A549 (cell line): ENCODE measurements around the gene C1QL1. TPM values are rescaled to one million over a fixed set of nuclear protein-coding genes. Genes with fewer than 3 reads are reported as not detected.

Experiments used
- ATAC-seq, 2 experiments: fragments of 200-7000 bp in 1 of 2; fragments of >200 bp in 1 of 2; cut with Nextera tagmentation in 1 of 2; cut with Tn5 transposase in 1 of 2; 3 replicates each; pipeline versions ENCODE4 v1.8.0 to v1.9.1; 2018 to 2020; ENCODE audit warnings: mild to moderate bottlenecking in 1 of 2, moderate library complexity in 1 of 2
- CTCF ChIA-PET: fragments of 300-600 bp; sonication (Branson Sonifier 250); formaldehyde crosslinking; extraction: SDS; loops from one replicate; lab custom pipeline; 2021; ENCODE audit warnings: antibody characterized with exemption, inconsistent platforms; lab: Yijun Ruan, JAX
- POLR2A ChIA-PET: fragments of 350-600 bp; formaldehyde crosslinking; extraction: SDS; loops from one replicate; lab custom pipeline; 2021; ENCODE audit warnings: antibody characterized with exemption, inconsistent platforms; lab: Yijun Ruan, JAX
- DNase-seq, 2 experiments: peaks; one replicate each; pipeline versions ENCODE4 v3.0.0 to v3.0.0-alpha.2; 2011 to 2016; ENCODE audit warnings: low read depth in 1 of 2, low spot score in 1 of 2
- FAIRE-seq: peaks from 2 replicates; lab custom pipeline; 2011; peaks lifted over from hg19 to GRCh38; lab: Jason Lieb, UNC
- H3K27ac ChIP-seq, 2 experiments: fragments of >200 bp; sonication (Bioruptor Twin); formaldehyde crosslinking; 3 replicates each; pipeline ENCODE4 v1.5.1; 2016 to 2017
- H3K4me1 ChIP-seq: fragments of >200 bp; sonication (Bioruptor Twin); formaldehyde crosslinking; 3 replicates; pipeline ENCODE4 v1.6.1; 2016
- H3K4me2 ChIP-seq: fragments of >200 bp; sonication (Bioruptor Twin); formaldehyde crosslinking; 3 replicates; pipeline ENCODE4 v1.6.1; 2016
- H3K4me3 ChIP-seq: fragments of >200 bp; sonication (Bioruptor Twin); formaldehyde crosslinking; 3 replicates; pipeline ENCODE4 v1.5.1; 2016
- H3K9me3 ChIP-seq: fragments of >200 bp; sonication (Bioruptor Twin); formaldehyde crosslinking; 3 replicates; pipeline ENCODE4 v1.6.1; 2016
- CBX2 ChIP-seq: fragments of 200-600 bp; sonication (generic); IDR thresholded peaks from 2 replicates; pipeline ENCODE4 v1.6.1; 2016; ENCODE audit warnings: low read depth, mild to moderate bottlenecking, borderline replicate concordance
- CHD2 ChIP-seq: fragments of 150-350 bp; IDR thresholded peaks from 2 replicates; pipeline ENCODE4 v1.6.1; 2014; ENCODE audit warnings: low read length; ENCODE audit not compliant: partially characterized antibody
- EHF ChIP-seq: fragments of 250-450 bp; sonication (Bioruptor Pico); IDR thresholded peaks from 2 replicates; pipeline ENCODE4 v1.5.0; 2020; ENCODE audit warnings: mild to moderate bottlenecking
- ESRRA ChIP-seq: fragments of 150-350 bp; IDR thresholded peaks from 2 replicates; pipeline ENCODE4 v1.6.1; 2014; ENCODE audit warnings: mild to moderate bottlenecking, low read length, borderline replicate concordance
- HDAC2 ChIP-seq: fragments of 200-600 bp; sonication (generic); IDR thresholded peaks from 2 replicates; pipeline ENCODE4 v1.6.1; 2016
- HEYL ChIP-seq: fragments of 250-450 bp; sonication (Bioruptor Pico); IDR thresholded peaks from 2 replicates; pipeline ENCODE4 v1.8.0; 2021; ENCODE audit warnings: mild to moderate bottlenecking, moderate library complexity
- HOXB13 ChIP-seq: fragments of 250-450 bp; sonication (Bioruptor Pico); IDR thresholded peaks from 2 replicates; pipeline ENCODE4 v1.5.0; 2020; ENCODE audit warnings: low read depth, mild to moderate bottlenecking, moderate library complexity
- HOXB5 ChIP-seq: fragments of 250-450 bp; sonication (Bioruptor Pico); IDR thresholded peaks from 2 replicates; pipeline ENCODE4 v1.5.0; 2020; ENCODE audit warnings: mild to moderate bottlenecking, moderate library complexity
- JUN ChIP-seq, 2 experiments: fragments of >200 bp; sonication (Bioruptor Twin); formaldehyde crosslinking; IDR thresholded peaks; 2 replicates in 1 of 2; 3 replicates in 1 of 2; pipeline ENCODE4 v1.6.1; 2016 to 2017
- MAZ ChIP-seq: fragments of 150-350 bp; IDR thresholded peaks from 2 replicates; pipeline ENCODE4 v1.6.1; 2014; ENCODE audit warnings: antibody characterized with exemption, low read depth, low read length, borderline replicate concordance
- MYC ChIP-seq: IDR thresholded peaks from 2 replicates; pipeline ENCODE4 v1.6.1; 2012; ENCODE audit warnings: mild to moderate bottlenecking, inconsistent platforms, low read length, improper control_type of control experiment, borderline replicate concordance
- NFE2L2 ChIP-seq: fragments of 150-350 bp; conservative IDR thresholded peaks from 2 replicates; pipeline ENCODE4 v1.6.1; 2014; ENCODE audit warnings: low read length
- PHF8 ChIP-seq: fragments of 200-600 bp; sonication (generic); IDR thresholded peaks from 2 replicates; pipeline ENCODE4 v1.6.1; 2016; ENCODE audit warnings: low read depth, mild to moderate bottlenecking, antibody characterized with exemption, moderate library complexity, borderline replicate concordance
- POLR2A ChIP-seq: IDR thresholded peaks from 2 replicates; pipeline ENCODE4 v1.6.1; 2012; ENCODE audit warnings: mild to moderate bottlenecking, low read length
- POLR2AphosphoS2 ChIP-seq: conservative IDR thresholded peaks from 2 replicates; pipeline ENCODE4 v1.6.1; 2012; ENCODE audit warnings: low read length, improper control_type of control experiment, inconsistent platforms
- RAD21 ChIP-seq, 2 experiments: fragments of >200 bp in 1 of 2; sonication (Bioruptor Twin) in 1 of 2; formaldehyde crosslinking in 1 of 2; IDR thresholded peaks in 1 of 2; conservative IDR thresholded peaks in 1 of 2; 2 replicates in 1 of 2; 3 replicates in 1 of 2; pipeline ENCODE4 v1.6.1; 2012 to 2018; ENCODE audit warnings: inconsistent platforms in 1 of 2
- RARB ChIP-seq: fragments of 250-450 bp; sonication (Bioruptor Pico); IDR thresholded peaks from 2 replicates; pipeline ENCODE4 v1.8.0; 2021; ENCODE audit warnings: mild to moderate bottlenecking, moderate library complexity
- RCOR1 ChIP-seq: fragments of 150-350 bp; IDR thresholded peaks from 2 replicates; pipeline ENCODE4 v1.6.1; 2014; ENCODE audit warnings: antibody characterized with exemption, low read length, low read depth
- RFX5 ChIP-seq: fragments of 450-650 bp; IDR thresholded peaks from 2 replicates; pipeline ENCODE4 v1.7.1; 2014; ENCODE audit warnings: antibody characterized with exemption, mild to moderate bottlenecking, moderate library complexity
- SMC3 ChIP-seq: fragments of >200 bp; sonication (Bioruptor Twin); formaldehyde crosslinking; IDR thresholded peaks from 3 replicates; pipeline ENCODE4 v1.6.1; 2018; ENCODE audit warnings: inconsistent platforms
- SREBF2 ChIP-seq: fragments of 450-650 bp; IDR thresholded peaks from 2 replicates; pipeline ENCODE4 v1.6.1; 2014; ENCODE audit warnings: mild to moderate bottlenecking, moderate library complexity
- TFCP2L1 ChIP-seq: fragments of 250-450 bp; sonication (Bioruptor Pico); IDR thresholded peaks from 2 replicates; pipeline ENCODE4 v1.5.0; 2021; ENCODE audit warnings: mild to moderate bottlenecking
- ZFP36 ChIP-seq: fragments of 450-650 bp; IDR thresholded peaks from 2 replicates; pipeline ENCODE4 v1.6.1; 2014; ENCODE audit warnings: borderline replicate concordance; ENCODE audit not compliant: partially characterized antibody
- WGBS: methylation state at CpG from one replicate; pipeline ENCODE4 v1.1.6; 2017; ENCODE audit errors: missing lambda C conversion rate; 5-methylcytosine and 5-hydroxymethylcytosine counted together
- polyA plus RNA-seq, 4 experiments: library from polyadenylated mRNA; depleted of rRNA in 3 of 4; stranded (reverse); fragments of >200 nt; fragmentation: RNase III in 1 of 4; extraction: RNeasy Plus Mini Kit Qiagen cat#74134 plus additional on column Dnase treatment in 1 of 4; gene quantifications; 2 replicates in 3 of 4; 3 replicates in 1 of 4; pipeline ENCODE4 v1.2.3, GENCODE V29; 2011 to 2017
- TF ChIP-seq, protein P1 (sequence below): fragments of >200 bp; sonication (Bioruptor Twin); formaldehyde crosslinking; IDR thresholded peaks from 3 replicates; pipeline ENCODE4 v1.5.1; 2016
- TF ChIP-seq, protein P2 (sequence below): fragments of >200 bp; sonication (Bioruptor Twin); formaldehyde crosslinking; IDR thresholded peaks from 2 replicates; pipeline ENCODE4 v1.6.1; 2016
- TF ChIP-seq, protein P3 (sequence below): IDR thresholded peaks from 2 replicates; pipeline ENCODE4 v1.6.1; 2012; ENCODE audit warnings: low read depth, borderline replicate concordance
- TF ChIP-seq, protein P4 (sequence below): fragments of 150-350 bp; IDR thresholded peaks from 2 replicates; pipeline ENCODE4 v1.6.1; 2014; ENCODE audit warnings: low read depth, mild to moderate bottlenecking, low read length
- TF ChIP-seq, protein P5 (sequence below): IDR thresholded peaks from 2 replicates; pipeline ENCODE4 v1.6.1; 2012

The C1QL1 gene
- polyA plus RNA-seq, 2 of the 4 experiments (the other 2 are of a cell fraction) = 2.6 to 8.5 TPM

DNA sequence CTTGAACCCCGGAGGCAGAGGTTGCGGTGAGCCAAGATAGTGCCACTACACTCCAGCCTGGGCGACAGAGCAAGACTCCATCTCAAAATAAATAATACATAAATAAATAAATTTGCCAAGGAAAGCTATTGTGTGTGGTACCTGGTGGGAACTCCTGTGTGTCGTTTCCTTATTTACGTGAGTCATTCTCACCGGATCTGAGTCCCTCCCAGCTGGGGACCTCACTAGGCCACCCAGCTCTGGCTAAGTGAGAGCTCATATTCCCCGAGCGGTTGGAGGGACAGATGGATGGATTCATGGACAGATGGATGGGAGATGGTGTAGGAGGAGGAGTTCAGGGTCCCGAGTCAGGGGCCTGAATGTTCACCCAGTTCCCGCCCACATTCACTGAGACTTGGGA, 22.9 kb upstream of the C1QL1 start (continued):
- TF ChIP-seq RARB (CRISPR knock-in tag) = no peak
- TF ChIP-seq NFE2L2 = no peak
- TF ChIP-seq RAD21 (conservative IDR thresholded peaks at IDR 0.05 in 1 of 2, IDR thresholded peaks at IDR 0.05 in 1 of 2) = no peak
- TF ChIP-seq HOXB5 = no peak

DNA sequence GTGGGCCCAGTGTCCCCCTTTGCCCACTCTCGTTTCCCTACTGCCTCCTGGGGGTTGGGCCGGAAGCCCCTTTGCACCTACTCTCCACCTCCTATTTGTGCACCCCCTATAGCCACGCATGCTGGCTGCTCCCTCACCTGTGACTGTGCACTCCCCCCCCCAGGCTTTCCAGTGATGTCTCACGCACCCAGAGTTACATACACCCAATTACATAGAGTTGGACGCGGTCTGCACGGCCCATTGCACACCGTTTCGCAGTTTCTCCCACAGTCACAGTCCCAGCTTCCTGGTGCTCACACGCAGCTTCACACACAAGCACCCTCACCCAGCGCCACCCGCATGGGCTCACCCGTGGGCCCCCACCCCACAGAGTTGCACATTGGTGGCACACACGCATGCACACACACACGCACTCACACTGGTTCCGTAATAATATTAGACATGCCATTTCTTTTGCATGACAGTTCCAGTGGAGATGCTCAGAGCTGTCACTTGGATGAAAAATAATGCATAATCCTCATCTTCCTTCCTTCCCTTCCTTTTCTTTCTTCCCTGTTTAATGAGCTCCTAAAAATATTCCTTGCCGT, 21.5 kb upstream of the C1QL1 start:
- FAIRE-seq = no peak
- H3K4me1 ChIP-seq = peaks cover 6% of the 10 kb centered on the region; the same call in 1 of the 3 replicates
- POLR2A ChIA-PET = no interaction called here
- CTCF ChIA-PET = interaction anchor here (0.8 to 66.5 kb wide), 14 partner anchors 7 to 145 kb away, joined by 3 to 1853 read pairs (median 6); partner anchors contain the start of genes ACBD4 and GFAP
- 81% methylated on average over 17 of the region's 17 CpGs for WGBS
- no peak for ATAC-seq
- DNase-seq = no peak
- no peaks in the 10 kb centered on the region for H3K9me3 ChIP-seq
- TF ChIP-seq, protein P1, sequence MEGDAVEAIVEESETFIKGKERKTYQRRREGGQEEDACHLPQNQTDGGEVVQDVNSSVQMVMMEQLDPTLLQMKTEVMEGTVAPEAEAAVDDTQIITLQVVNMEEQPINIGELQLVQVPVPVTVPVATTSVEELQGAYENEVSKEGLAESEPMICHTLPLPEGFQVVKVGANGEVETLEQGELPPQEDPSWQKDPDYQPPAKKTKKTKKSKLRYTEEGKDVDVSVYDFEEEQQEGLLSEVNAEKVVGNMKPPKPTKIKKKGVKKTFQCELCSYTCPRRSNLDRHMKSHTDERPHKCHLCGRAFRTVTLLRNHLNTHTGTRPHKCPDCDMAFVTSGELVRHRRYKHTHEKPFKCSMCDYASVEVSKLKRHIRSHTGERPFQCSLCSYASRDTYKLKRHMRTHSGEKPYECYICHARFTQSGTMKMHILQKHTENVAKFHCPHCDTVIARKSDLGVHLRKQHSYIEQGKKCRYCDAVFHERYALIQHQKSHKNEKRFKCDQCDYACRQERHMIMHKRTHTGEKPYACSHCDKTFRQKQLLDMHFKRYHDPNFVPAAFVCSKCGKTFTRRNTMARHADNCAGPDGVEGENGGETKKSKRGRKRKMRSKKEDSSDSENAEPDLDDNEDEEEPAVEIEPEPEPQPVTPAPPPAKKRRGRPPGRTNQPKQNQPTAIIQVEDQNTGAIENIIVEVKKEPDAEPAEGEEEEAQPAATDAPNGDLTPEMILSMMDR = no peak
- no peak for TF ChIP-seq NFE2L2
- no peak for TF ChIP-seq CBX2
- no peak for TF ChIP-seq RFX5
- TF ChIP-seq, protein P2, sequence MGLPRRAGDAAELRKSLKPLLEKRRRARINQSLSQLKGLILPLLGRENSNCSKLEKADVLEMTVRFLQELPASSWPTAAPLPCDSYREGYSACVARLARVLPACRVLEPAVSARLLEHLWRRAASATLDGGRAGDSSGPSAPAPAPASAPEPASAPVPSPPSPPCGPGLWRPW = no peak
- no peak for TF ChIP-seq ZFP36
- TF ChIP-seq JUN (IDR thresholded peaks at IDR 0.05) = no peak
- TF ChIP-seq RARB (CRISPR knock-in tag) = no peak
- no peak for TF ChIP-seq MYC
- TF ChIP-seq, all 56 proteins: peak for 0
- Histone ChIP-seq H3K4me3 (no peak overlapping the region), H3K27ac (no peak overlapping the region), H3K4me2 (no peak overlapping the region)

DNA sequence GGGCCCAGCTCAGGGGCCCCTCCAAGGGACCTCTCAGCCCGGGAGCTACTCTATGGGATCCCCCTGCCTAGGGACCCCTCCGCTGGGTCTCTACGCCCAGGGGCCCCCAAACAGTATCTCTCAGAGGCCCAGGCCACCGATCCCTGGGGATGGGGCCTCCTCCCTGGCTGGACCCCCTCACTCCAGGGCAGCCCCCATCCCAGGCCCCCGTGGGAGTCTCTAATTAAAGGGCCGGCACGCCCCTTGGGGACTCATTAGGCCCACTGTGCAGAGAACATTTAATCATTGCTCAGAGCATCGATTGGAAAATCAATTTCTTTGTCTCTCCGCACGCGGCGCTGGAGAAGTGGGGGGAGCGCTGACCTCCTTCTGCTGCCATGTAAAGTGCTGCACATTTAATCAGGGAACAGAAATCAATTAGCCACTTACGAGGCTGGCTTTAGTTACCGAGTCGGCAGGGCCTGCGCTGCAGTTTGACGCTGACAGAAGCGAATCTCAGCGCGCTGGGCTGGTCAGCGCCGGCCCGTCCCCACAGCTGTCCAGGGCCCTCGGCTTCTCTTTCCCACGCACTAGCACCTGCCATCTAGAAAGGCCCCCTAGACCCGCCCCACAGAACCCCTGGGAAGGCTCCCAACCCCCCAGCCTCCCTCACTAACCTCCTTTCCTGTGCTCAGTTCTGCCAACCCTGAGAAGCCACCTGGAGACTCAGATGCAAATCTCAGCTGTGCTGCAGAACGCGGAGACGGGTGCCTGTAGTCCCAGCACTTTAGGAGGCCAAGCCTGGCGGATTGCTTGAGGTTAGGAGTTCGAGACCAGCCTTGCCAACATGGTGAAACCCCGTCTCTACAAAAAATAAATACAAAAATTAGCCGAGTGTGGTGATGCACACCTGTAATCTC, 20.2 kb upstream of the C1QL1 start:
- WGBS = 83% methylated on average over 33 of the region's 34 CpGs
- CTCF ChIA-PET = interaction anchor here (0.8 to 66.5 kb wide), 8 partner anchors 10 to 87 kb away, joined by 3 to 1853 read pairs (median 5); partner anchors contain the start of gene GFAP
- peaks cover 6% of the 10 kb centered on the region; the same call in 1 of the 3 replicates for H3K4me1 ChIP-seq
- POLR2A ChIA-PET = no interaction called here
- no peak for TF ChIP-seq TFCP2L1 (CRISPR knock-in tag)
- TF ChIP-seq, protein P3, sequence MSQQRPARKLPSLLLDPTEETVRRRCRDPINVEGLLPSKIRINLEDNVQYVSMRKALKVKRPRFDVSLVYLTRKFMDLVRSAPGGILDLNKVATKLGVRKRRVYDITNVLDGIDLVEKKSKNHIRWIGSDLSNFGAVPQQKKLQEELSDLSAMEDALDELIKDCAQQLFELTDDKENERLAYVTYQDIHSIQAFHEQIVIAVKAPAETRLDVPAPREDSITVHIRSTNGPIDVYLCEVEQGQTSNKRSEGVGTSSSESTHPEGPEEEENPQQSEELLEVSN = no peak
- TF ChIP-seq MAZ = no peak
- no peak for TF ChIP-seq POLR2AphosphoS2
- no peak for TF ChIP-seq HOXB13 (CRISPR knock-in tag)
- no peak for TF ChIP-seq EHF (CRISPR knock-in tag)
- no peak for TF ChIP-seq SREBF2
- no peak for TF ChIP-seq POLR2A
- TF ChIP-seq HEYL (CRISPR knock-in tag) = no peak
- no peak for TF ChIP-seq PHF8
- TF ChIP-seq ESRRA = no peak
- TF ChIP-seq HDAC2 = no peak
- no peak for TF ChIP-seq RCOR1
- TF ChIP-seq, protein P4, sequence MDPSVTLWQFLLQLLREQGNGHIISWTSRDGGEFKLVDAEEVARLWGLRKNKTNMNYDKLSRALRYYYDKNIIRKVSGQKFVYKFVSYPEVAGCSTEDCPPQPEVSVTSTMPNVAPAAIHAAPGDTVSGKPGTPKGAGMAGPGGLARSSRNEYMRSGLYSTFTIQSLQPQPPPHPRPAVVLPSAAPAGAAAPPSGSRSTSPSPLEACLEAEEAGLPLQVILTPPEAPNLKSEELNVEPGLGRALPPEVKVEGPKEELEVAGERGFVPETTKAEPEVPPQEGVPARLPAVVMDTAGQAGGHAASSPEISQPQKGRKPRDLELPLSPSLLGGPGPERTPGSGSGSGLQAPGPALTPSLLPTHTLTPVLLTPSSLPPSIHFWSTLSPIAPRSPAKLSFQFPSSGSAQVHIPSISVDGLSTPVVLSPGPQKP = no peak
- TF ChIP-seq CHD2 = no peak
- no peak for TF ChIP-seq SMC3
- TF ChIP-seq NFE2L2 = no peak
- TF ChIP-seq, protein P5, sequence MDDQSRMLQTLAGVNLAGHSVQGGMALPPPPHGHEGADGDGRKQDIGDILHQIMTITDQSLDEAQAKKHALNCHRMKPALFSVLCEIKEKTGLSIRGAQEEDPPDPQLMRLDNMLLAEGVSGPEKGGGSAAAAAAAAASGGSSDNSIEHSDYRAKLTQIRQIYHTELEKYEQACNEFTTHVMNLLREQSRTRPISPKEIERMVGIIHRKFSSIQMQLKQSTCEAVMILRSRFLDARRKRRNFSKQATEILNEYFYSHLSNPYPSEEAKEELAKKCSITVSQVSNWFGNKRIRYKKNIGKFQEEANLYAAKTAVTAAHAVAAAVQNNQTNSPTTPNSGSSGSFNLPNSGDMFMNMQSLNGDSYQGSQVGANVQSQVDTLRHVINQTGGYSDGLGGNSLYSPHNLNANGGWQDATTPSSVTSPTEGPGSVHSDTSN = no peak
- ATAC-seq (no peak), FAIRE-seq (no peak), DNase-seq (no peak)
- no peak overlapping the region for H3K4me2 ChIP-seq
- H3K27ac ChIP-seq = no peak overlapping the region
- H3K9me3 ChIP-seq = no peaks in the 10 kb centered on the region
- H3K4me3 ChIP-seq = no peak overlapping the region
